NCI-H2227 (cell line): ENCODE measurements around the gene PIGT.

Experiments
- DNase-seq: peaks from one replicate; lab custom pipeline; 2025; ENCODE audit not compliant: unreplicated experiment; lab: John Stamatoyannopoulos, UW

PIGT gene

DNA sequence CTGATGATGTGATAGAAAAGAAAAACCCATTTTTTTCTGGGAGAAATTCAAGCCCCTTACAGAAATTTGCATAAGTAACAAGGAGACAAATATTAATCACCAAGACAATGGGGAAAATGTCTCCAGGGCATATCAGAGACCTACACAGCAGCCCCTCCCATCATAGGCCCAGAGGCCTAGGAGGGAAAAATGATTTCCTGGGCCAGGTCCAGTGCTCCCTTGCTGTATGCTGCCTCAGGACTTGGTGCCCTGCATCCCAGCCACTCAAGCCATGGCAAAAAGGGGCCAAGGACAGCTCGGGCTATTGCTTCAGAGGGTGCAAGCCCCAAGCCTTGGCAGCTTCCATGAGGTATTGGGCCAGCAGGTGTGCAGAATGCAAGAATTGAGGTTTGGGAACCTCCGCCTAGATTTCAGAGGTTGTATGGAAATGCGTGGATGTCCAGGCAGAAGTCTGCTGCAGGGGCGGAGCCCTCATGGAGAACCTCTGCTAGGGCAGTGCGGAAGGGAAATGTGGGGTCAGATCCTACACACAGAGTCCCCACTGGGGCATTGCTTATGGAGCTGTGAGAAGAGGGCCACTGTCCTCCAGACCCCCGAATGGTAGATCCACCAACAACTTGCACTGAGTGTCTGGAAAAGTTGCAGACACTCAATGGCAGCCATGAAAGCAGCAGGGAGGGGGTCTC, 15.5 kb upstream of the PIGT start:
- no peak for DNase-seq

DNA sequence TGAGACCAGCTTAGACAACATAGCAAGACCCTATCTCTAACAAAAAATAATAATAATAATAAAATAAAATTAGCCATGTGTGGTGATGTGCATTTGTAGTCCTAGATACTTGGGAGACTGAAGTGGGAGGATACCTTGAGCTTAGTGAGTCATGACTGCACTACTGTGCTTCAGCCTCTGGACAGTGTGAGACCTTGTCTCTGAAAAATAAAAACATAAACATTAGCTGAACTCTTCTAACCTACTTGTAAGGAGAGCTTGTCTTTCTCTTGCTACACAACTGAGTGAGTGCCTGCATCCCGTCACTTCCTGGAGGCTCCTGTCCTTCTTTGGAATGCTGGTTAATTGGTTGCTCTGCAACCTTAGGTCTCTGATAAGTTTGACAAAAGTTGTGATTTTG, 13.0 kb upstream of the PIGT start:
- DNase-seq = no peak

DNA sequence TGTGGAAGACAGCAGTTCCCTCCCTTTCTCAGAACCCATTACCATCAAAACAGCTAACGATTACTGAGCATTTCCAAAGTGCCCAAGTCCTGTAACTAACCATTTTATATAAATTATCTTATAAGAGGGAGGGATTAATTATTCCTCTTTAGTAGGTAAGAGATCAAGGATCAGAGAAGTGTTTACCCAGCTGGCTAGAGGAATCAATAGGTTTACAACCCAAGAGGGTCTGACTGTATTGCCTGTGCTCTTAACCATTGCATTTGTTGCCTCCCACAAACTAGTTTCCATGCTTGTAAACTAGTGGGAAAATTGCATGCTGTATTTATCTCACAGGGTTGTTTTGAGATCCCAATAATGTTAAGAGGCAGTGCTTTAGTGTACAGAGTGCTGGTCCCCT, 11.5 kb upstream of the PIGT start:
- peak; percentile 25 for DNase-seq

DNA sequence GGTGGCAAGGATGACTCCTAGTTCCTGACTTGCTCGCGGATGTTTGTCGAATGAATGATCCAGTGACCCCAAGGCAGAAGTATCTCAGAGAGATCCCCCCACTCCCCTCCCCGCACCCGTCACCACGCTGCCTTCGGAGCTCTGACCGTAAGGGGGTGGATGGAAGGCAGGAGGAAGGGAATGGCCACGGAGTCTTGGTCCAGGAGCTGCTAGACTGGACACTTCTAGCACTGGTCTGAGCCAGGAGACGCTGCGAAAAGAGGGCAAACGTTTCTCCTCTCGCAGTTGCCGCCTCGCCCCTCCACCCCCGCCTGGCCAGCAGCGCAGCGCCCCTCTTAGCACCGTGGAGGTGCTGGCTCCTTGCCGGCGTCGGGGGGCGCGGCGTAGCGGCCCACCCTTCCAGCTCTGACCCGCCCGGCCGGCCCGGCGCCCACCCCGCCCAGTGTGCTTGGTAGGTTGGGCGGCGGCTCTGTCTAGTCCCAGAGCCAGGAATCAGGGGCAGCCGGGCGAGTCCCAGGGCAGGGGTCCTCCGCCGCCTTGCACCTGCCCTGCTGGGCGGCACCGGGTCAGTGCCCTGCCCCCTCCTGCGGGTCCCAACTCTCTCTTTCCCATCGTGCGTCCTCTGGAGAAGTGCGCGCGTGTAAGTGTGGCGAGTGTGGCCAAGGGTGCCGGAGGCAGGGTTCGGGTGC, 10.2 kb upstream of the PIGT start:
- peak; percentile 46 for DNase-seq

DNA sequence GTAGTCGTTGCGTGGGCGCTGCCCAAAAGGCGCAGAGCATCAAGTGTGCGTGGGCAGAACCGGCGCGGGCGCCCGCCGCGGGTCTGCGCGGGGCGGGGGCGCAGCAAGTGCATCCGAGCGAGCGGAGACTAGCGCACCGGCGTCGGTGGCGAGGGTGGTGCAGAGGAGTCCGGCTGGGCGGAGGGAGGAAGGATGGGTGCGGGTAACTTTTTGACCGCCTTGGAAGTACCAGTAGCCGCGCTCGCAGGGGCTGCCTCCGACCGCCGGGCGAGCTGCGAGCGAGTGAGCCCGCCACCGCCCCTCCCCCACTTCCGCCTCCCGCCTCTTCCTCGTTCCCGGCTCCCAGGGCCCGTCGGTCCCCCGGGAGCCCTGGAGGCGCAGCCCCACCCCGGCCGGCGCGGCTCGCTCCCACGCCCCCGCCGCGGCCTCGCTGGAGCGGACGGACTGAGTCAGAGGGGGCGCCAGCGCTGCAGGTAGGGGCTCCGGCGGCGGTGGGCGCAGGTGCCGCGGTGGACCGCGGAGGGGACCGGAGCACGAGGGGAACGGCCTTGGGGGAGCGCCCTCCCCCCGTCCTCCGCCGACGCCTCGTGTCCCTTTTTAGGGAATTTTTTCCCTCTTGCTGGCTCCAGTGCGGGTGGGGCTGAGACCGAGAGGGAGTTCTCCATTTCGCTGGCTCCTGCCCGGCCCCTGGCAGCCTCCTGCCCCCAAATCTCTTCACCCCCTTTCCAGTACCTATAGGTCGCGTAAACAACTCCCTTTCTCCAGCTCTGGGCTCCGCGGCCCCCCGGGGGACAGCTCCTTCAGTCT, 9.5 kb upstream of the PIGT start:
- peak; percentile 61 for DNase-seq

DNA sequence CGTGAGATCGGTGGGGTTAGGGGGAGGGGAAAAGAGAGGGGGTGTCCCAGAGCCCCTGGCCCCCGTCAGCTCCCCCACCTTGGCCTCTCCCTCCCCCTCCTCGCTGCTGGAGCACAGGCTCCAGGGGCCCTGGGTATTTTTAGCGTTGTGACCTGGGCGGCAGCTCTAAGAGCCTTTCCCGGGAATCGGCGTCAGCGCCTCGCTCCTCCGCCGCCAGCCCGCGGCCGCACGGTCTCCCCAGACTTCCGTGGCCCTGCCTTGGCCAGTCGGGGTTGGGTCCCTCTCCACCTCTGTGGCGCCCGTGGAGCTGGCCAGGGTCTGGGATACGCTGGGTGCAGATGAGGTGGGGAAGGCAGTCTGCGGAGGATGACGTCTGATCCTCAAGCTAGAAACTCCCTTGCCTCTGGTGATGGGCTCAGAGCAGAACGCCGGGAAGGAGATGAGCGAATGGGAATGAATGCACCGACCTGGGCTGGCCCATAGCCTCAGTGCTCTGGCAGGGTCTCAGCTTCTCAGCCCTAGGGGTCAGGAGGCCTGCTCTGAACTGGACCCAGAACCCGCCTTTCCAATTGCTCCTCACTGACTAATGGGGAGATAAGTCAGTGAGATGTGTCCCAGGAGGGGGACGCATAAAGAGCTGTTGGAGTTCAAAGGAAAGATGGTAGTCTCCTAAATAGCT, 8.7 kb upstream of the PIGT start:
- DNase-seq = peak; percentile 55

DNA sequence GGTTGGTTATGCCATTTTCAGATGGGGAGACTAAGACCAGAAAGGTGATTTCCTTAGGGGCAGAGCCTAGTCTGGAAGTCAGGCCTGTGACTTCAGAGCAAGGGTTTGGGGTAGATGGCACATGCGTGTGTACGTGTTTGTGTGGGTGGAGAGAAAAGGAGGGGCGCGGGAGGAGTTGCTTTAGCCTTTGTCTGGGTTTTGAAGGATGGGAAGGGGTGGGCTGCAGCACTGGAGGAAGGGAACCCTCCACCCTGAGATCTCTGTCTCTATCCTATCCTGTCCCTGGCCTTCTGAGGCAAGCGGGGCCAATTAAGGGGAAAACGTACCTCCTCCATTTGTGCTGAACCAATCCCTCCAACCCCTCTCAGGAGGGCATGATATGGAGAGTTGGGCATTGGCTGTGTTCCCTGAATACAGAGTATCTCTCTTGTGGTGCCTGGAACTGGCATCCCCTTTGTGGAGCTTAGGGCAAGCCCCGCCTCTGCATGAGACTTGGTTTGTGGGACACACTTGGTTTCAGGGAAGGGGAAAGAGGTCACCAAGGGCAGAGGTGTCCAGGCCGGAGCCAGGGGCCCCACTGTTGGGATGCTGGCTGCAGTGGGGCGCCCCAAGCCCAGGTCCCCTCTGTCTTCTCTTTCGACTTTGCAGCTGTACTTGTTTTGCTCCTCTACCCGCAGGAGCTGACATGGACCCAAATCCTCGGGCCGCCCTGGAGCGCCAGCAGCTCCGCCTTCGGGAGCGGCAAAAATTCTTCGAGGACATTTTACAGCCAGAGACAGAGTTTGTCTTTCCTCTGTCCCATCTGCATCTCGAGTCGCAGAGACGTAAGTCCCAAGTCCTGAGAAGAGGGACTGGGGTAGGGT, 7.9 kb upstream of the PIGT start, which contains the start of gene DBNDD2:
TSS of gene DBNDD2 (plus strand) at position 507 of the 863 bp plus-strand sequence. CDS start at position 686, 179 bp downstream.
- peak; percentile 32 for DNase-seq

DNA sequence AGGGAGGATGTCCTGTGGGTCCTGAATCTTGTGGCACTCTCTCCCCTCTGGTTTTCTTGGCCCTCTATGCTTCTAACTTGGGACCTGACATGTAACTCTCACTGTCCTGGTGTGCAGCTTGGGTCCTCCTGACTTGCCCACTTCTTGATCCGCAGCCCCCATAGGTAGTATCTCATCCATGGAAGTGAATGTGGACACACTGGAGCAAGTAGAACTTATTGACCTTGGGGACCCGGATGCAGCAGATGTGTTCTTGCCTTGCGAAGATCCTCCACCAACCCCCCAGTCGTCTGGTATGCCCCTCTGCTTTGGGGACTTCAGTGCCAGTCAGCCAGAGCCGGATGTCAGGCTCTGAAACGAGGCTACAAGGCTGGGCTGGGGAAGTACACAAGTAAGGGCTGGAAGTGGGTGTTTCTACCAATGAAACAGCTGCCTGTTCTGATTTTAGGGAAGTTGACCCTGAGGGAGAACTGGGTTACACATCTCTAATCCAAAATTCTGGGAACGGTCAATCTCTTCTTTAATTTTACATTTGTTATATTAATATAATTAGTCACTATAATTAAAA, 7.2 kb upstream of the PIGT start:
- no peak for DNase-seq

DNA sequence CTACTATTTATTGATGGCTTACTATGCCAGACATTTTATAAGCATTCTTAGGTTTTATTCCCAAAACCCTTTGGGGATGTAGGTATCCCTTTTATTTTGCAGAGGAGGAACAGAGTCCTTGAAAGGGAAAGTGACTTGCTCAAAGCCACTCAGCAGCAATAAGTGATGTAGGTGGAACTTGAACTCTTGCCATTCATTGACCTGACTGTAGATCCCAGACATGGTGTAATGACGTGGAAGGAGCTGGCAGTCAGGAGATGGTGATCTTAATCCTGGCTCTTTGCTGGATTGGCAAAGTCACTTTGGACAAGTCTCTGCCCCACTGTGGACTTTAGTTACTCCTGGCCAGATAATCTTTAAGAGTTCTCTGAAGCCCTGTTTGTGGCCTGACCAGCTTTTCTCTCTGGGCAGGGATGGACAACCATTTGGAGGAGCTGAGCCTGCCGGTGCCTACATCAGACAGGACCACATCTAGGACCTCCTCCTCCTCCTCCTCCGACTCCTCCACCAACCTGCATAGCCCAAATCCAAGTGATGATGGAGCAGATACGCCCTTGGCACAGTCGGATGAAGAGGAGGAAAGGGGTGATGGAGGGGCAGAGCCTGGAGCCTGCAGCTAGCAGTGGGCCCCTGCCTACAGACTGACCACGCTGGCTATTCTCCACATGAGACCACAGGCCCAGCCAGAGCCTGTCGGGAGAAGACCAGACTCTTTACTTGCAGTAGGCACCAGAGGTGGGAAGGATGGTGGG, 6.2 kb upstream of the PIGT start:
- no peak for DNase-seq

DNA sequence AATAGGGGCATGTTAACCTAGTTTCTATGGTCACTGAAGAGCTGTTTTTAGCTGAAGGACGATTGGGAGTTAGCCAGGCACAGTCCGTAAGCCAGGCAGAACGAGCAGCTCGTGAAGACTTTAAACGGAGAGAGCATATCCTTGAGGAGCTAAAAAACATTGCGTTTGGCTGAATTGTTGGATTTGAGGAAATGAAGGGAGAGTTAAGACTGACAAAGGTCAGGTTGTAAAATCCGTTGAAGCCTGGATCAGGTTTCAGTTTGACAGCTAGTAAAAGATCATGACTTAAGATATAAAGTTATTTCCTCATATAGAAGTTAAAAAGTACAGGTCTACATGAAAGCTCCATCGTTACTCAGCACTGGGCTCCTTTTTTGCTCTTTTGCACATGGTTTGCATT, 5.1 kb upstream of the PIGT start:
- DNase-seq = no peak

DNA sequence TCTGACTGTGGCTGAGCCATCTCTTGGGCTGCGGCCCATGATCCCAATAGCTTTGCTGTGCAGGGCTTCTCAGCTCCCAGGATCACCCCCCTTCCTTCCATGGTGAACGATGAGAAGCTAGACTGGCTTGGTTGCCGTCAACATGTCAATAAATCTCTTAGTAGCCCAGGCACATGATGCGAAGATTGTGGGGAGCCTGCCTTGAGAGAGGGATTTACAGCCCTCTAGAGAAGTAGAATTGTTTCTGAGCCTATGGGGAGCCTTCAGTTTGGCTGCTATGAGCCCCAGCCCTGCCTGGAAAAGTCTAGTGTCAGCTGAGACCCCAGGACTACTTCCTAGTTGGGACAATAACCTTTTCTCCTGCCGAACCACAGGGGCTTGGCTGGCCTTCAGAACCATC, 3.3 kb upstream of the PIGT start:
- DNase-seq = no peak

DNA sequence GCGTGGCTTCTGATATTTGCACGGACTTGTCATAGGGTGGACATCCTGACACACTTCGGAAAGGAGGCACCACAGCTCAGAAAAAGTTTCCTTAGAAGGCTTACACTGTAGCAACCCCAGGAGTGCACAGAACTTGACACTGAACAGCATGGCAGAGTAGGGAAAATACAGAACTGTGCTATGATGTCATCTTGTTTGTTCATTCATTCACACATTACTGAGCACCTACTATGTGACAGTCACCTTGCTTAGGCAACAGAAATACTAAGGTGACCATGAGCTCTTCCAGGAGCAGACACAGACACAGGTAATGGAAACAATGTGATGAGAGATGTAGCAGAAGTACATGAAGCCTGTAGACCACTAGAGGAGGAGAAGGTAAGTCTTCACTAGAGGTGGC, 2.5 kb upstream of the PIGT start:
- DNase-seq = no peak

DNA sequence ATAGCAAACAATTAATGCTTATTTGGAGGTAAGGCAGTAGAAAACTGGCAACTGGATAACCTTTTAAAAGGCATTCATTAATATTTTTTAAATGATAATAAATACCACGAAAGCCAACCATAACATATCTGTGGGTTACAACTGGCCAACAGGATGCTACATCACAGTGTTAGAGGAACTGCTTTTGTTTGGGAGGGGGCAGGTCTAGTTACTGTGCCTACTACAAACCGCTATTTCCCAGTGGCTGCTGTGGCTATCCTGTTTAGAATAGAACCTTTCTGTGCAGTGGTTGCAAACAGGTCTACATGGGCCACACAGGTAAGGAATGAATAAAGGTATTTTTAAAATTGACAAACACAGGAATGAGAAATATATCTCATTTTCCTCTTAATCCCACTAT, 976 bp downstream of the PIGT start:
- DNase-seq = no peak

DNA sequence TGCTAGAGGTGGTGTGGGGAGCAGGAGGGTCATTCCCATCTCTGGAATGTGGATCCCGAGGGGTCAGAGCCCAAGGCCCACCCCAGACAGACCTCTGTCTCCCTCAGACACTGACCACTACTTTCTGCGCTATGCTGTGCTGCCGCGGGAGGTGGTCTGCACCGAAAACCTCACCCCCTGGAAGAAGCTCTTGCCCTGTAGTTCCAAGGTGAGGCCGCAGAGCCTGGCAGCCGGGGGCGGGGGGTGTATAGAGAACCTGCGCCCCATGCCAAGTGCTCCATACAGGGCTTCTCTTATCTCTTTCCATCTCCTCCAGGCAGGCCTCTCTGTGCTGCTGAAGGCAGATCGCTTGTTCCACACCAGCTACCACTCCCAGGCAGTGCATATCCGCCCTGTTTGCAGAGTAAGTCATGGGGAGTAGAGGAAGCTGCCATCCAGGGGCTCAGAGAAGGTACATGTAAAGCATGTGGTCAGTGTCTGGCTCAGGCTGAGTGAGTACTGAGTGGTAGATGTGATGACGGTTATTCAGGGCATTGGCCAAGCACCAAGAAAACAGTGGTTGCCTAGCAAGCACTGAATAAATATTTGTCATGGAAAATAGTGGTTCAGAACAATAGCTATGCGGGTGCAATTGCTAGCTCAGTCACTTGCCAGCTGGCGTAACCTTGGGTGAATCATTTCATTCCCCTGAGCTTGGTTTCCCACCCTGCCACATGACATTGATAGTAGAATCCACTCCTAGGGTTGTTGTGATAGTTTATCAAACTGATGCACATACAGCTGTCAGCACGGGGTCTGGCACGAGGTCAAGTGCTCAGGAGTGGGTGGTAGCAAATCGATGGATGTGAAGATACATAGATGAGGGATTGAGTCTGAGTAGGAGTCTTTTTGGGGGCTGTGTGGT, 3.5 kb downstream of the PIGT start:
- DNase-seq = no peak

DNA sequence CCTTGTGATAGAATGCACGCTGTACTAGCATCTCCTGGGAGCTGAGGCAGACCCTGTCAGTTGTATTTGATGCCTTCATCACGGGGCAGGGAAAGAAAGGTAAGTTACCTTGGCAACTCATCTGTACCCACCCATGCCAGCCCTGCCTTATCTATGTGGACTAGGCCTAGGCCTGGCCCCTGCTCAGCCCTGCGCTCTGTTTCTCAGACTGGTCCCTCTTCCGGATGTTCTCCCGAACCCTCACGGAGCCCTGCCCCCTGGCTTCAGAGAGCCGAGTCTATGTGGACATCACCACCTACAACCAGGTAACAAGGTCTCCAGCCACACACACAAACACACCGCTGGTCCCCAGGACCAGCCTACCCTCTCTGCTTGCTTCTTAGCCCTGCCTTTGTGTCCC, 4.2 kb downstream of the PIGT start:
- DNase-seq = no peak

DNA sequence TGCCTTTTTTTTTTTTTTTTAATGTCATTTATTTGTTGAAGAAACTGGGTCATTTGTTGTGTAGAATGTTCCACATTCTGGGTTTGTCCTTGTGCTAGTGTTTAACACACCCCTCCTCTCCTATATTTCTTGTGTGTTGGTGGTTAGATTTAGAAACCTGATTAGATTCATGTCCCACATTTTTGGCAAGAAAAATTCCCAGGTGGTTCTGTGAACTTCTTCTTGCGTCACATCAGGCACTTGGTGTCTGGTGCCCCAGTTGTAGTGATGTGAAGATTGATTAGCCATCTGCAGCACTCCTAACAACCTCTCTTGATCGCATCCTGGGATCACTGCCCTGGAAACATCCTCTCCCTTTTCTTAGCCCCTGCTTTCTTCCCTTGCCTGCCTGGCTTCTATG, 7.8 kb downstream of the PIGT start:
- DNase-seq = no peak

DNA sequence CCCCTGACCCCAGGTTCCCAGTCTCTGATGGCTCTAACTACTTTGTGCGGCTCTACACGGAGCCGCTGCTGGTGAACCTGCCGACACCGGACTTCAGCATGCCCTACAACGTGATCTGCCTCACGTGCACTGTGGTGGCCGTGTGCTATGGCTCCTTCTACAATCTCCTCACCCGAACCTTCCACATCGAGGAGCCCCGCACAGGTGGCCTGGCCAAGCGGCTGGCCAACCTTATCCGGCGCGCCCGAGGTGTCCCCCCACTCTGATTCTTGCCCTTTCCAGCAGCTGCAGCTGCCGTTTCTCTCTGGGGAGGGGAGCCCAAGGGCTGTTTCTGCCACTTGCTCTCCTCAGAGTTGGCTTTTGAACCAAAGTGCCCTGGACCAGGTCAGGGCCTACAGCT, 9.6 kb downstream of the PIGT start:
- no peak for DNase-seq

DNA sequence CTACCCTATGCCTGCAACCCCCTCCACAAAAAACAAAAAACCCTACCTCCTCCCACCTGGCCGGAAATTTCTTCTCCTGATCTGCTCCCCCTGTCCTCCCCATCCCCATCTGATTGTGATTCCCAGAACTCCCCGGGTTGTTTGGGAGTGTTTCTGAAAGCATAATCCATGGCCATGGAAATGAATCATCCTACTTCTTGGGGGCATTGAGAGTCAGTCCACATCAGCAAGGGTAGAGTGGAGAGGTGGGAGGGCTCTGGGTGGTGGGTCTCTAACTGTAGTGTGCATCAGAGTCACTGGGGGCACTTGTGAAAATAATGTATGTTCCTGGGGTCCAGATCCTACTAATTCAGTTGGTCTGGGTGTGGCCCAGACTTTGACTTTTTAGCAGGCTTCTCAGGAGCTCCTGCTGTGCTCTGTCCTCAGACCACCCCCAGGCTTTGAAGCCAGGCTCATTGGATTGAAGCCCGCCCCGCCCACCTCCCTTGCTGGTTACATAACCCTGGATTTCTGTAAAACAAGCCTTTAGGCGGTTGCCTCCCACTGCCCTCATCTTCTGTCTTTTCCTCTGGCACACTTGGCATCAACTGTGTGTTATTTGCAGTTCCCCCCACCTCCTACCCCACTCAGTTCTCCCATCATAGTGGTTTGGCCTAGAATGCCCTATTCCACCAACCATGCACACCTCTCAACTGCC, 10.5 kb downstream of the PIGT start:
- peak; percentile 59 for DNase-seq
